Measurements from ENCODE around the gene SIRT1. TPM values are rescaled to one million over a fixed set of nuclear protein-coding genes. Genes with fewer than 3 reads are reported as not detected.

SIRT1 gene
- total and polyA plus RNA-seq, 2 donors (not counting 3 experiments of a cell fraction or from before 2014, with no cell fraction given) = 3.7 to 14.8 TPM

- Histone ChIP-seq H3K36me3 (ENCODE audit: control insufficient read depth in 2 of 2, extremely low read depth in 1 of 2, insufficient read depth in 2 of 2, low read length in 2 of 2) (peaks cover 14 to 16% of the 10 kb centered on the region in 2 experiments), H3K4me2 (ENCODE audit: insufficient read depth, low read length) (no peak overlapping the region), H3K9me3 (replicated peaks; ENCODE audit: control insufficient read depth, insufficient read depth, low read length) (no peaks in the 10 kb centered on the region), H3K4me3 (replicated peaks in 1 of 3; ENCODE audit: insufficient read depth in 1 of 3, low read depth in 1 of 3, low read length in 3 of 3) (no peak overlapping the region), H4K20me1 (replicated peaks; ENCODE audit: control insufficient read depth, extremely low read depth, insufficient read depth, low read length) (no peaks in the 10 kb centered on the region), H3K27ac (ENCODE audit: insufficient read depth, low read depth, low read length) (no peak overlapping the region), H2AFZ (ENCODE audit: low read depth, low read length) (no peak overlapping the region), H3K79me2 (ENCODE audit: control insufficient read depth, insufficient read depth, low read length) (no peaks in the 10 kb centered on the region), H3K9ac (replicated peaks; ENCODE audit: extremely low read depth, insufficient read depth, low read length) (no peak overlapping the region), H3K4me1 (ENCODE audit: control insufficient read depth, extremely low read depth, insufficient read depth, low read length) (no peaks in the 10 kb centered on the region), H3K27me3 (ENCODE audit: control insufficient read depth in 2 of 2, insufficient read depth in 2 of 2, low read length in 2 of 2) (no peaks in the 10 kb centered on the region), H3K9me1 (replicated peaks; ENCODE audit: control insufficient read depth, extremely low read depth, insufficient read depth, low read length) (no peaks in the 10 kb centered on the region)
- BruUV-seq (replicated peaks) = no TSS peak
- ChIA-PET POLR2A (no interaction called here), CTCF (no interaction called here)
- dilution Hi-C loops (cut with MboI; ENCODE audit: extremely low pct_ligation_motif_present, low sequenced_read_pairs) (no loop called here), intact Hi-C loops (cut with micrococcal nuclease) (no loop called here)
- TF ChIP-seq FOS (IDR thresholded peaks at IDR 0.05; ENCODE audit: borderline replicate concordance, insufficient read depth, low read length) = no peak
- no peak for TF ChIP-seq EZH2 (IDR thresholded peaks at IDR 0.05; ENCODE audit: borderline replicate concordance, low read depth, low read length, severe bottlenecking)
- TF ChIP-seq GATA2 (IDR thresholded peaks at IDR 0.05; ENCODE audit: insufficient read depth, insufficient read length, low read depth, low read length) = no peak
- TF ChIP-seq POLR2AphosphoS5 (IDR thresholded peaks at IDR 0.05; ENCODE audit: insufficient read depth, low read depth, low read length) = no peak
- TF ChIP-seq JUN (IDR thresholded peaks at IDR 0.05; ENCODE audit: borderline replicate concordance, insufficient read depth, insufficient read length, low read depth) = no peak
- TF ChIP-seq MYC (IDR thresholded peaks at IDR 0.05; ENCODE audit: low read depth, low read length) = no peak
- DNase-seq (ENCODE audit: low read depth, low spot score) (no peak), FAIRE-seq (no peak)
Measured at GRCh38 chr10:67933199-67933598, 48.7 kb downstream of the SIRT1 start.

DNA sequence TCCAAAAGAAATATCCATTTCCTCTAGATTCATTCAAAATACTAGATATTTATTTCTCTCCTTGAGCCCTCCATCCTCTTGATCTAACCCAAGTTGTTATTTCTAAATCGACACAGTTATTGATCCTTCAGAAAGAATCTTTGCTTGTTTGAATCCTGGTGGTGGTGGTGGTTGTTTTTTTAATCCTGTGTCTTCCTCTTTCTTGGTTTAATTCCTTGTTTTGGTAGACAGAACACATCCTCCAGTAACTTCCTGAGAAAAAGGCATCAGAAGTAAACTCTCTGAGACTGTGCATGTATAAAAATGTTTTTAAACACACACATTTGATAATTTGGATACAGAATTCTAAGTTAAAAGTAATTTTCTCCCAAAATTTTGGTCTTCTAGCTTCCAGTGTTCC, 49.9 kb downstream of the SIRT1 start:
- POLR2A ChIA-PET = no interaction called here
- CTCF ChIA-PET = interaction anchor here (0.6 kb wide), 1 partner anchor 990 kb away, joined by 3 read pairs; no protein-coding TSS in a partner anchor
- dilution Hi-C loops (cut with MboI; ENCODE audit: extremely low pct_ligation_motif_present, low sequenced_read_pairs) = no loop called here

More for the DNA sequence above, 49.9 kb downstream of the SIRT1 start:
- BruUV-seq (replicated peaks) = no TSS peak
- FAIRE-seq (no peak), DNase-seq (ENCODE audit: low read depth, low spot score) (no peak)
- Histone ChIP-seq H3K9me1 (replicated peaks; ENCODE audit: control insufficient read depth, extremely low read depth, insufficient read depth, low read length) (no peaks in the 10 kb centered on the region), H2AFZ (ENCODE audit: low read depth, low read length) (no peak overlapping the region), H3K79me2 (ENCODE audit: control insufficient read depth, insufficient read depth, low read length) (no peaks in the 10 kb centered on the region), H3K27ac (ENCODE audit: insufficient read depth, low read depth, low read length) (no peak overlapping the region), H3K4me2 (ENCODE audit: insufficient read depth, low read length) (no peak overlapping the region), H3K27me3 (ENCODE audit: control insufficient read depth in 2 of 2, insufficient read depth in 2 of 2, low read length in 2 of 2) (no peaks in the 10 kb centered on the region), H4K20me1 (replicated peaks; ENCODE audit: control insufficient read depth, extremely low read depth, insufficient read depth, low read length) (no peaks in the 10 kb centered on the region), H3K9me3 (replicated peaks; ENCODE audit: control insufficient read depth, insufficient read depth, low read length) (no peaks in the 10 kb centered on the region), H3K4me3 (replicated peaks in 1 of 3; ENCODE audit: insufficient read depth in 1 of 3, low read depth in 1 of 3, low read length in 3 of 3) (no peak overlapping the region), H3K36me3 (ENCODE audit: control insufficient read depth in 2 of 2, extremely low read depth in 1 of 2, insufficient read depth in 2 of 2, low read length in 2 of 2) (peaks cover 14 to 21% of the 10 kb centered on the region in 2 experiments), H3K9ac (replicated peaks; ENCODE audit: extremely low read depth, insufficient read depth, low read length) (no peak overlapping the region), H3K4me1 (ENCODE audit: control insufficient read depth, extremely low read depth, insufficient read depth, low read length) (no peaks in the 10 kb centered on the region)
- intact Hi-C loops (cut with micrococcal nuclease) = no loop called here
- TF ChIP-seq FOS (IDR thresholded peaks at IDR 0.05; ENCODE audit: borderline replicate concordance, insufficient read depth, low read length) (no peak), POLR2A (IDR thresholded peaks at IDR 0.05; ENCODE audit: low read depth, low read length) (no peak), MYC (IDR thresholded peaks at IDR 0.05; ENCODE audit: low read depth, low read length) (no peak), GATA2 (IDR thresholded peaks at IDR 0.05; ENCODE audit: insufficient read depth, insufficient read length, low read depth, low read length) (no peak), EZH2 (IDR thresholded peaks at IDR 0.05; ENCODE audit: borderline replicate concordance, low read depth, low read length, severe bottlenecking) (no peak), POLR2AphosphoS5 (IDR thresholded peaks at IDR 0.05; ENCODE audit: insufficient read depth, low read depth, low read length) (no peak), JUN (IDR thresholded peaks at IDR 0.05; ENCODE audit: borderline replicate concordance, insufficient read depth, insufficient read length, low read depth) (no peak)
- TF ChIP-seq, protein P1, sequence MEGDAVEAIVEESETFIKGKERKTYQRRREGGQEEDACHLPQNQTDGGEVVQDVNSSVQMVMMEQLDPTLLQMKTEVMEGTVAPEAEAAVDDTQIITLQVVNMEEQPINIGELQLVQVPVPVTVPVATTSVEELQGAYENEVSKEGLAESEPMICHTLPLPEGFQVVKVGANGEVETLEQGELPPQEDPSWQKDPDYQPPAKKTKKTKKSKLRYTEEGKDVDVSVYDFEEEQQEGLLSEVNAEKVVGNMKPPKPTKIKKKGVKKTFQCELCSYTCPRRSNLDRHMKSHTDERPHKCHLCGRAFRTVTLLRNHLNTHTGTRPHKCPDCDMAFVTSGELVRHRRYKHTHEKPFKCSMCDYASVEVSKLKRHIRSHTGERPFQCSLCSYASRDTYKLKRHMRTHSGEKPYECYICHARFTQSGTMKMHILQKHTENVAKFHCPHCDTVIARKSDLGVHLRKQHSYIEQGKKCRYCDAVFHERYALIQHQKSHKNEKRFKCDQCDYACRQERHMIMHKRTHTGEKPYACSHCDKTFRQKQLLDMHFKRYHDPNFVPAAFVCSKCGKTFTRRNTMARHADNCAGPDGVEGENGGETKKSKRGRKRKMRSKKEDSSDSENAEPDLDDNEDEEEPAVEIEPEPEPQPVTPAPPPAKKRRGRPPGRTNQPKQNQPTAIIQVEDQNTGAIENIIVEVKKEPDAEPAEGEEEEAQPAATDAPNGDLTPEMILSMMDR (IDR thresholded peaks at IDR 0.05; ENCODE audit: extremely low read depth in 1 of 2, insufficient read depth in 1 of 2, low read depth in 1 of 2, low read length in 2 of 2) = no peak
- TF ChIP-seq, protein P2, sequence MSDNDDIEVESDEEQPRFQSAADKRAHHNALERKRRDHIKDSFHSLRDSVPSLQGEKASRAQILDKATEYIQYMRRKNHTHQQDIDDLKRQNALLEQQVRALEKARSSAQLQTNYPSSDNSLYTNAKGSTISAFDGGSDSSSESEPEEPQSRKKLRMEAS (IDR thresholded peaks at IDR 0.05; ENCODE audit: insufficient read depth, insufficient read length) = no peak

Measured in endothelial cell of umbilical vein (primary cell).